ENCODE data around the gene FCHSD2.

FCHSD2 gene

DNA sequence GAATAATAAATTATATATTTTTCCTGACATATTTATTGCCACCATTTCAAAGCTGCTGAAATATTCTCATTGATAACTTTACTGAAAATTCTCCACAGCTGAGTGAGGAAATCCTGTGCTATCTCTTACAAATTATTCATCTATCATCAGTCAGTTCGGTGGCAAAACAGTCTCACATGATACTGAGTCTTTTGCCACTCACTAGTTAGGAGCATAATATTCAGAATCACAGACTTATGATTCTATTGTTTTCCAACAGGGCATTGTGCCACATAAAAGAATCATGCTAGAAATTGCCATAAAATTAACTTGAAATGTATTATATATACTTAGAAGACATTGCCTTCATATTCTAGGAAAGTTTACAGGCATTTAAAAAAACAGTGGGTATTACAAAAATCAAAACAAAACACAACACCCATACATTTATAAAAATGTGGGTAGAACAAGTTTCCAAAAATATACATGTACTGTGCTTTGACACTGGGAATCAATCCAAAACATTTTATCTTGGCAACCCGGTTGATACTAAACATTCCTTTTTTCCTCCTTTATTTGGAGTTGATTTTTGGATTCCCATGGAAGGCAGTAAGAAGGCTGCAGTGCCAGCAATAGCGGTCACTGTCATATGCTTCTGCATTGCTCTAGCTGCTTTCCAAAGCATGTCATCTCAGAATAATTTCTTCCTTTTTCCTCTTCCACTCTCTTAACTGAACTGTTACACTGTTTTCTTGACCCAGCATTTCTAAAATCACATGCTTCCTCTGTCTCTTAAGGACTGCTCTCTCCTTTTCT lies 285.4 kb downstream of the FCHSD2 start:
- Histone ChIP-seq H3K4me3 (ENCODE audit: low read depth, low read length) (no peak overlapping the region), H3K9ac (no peak overlapping the region), H3K4me1 (no peaks in the 10 kb centered on the region), H2AFZ (no peak overlapping the region), H3K36me3 (ENCODE audit: control insufficient read depth, insufficient read depth, low read length) (no peaks in the 10 kb centered on the region), H3K27me3 (ENCODE audit: control insufficient read depth, insufficient read depth, low read length) (no peaks in the 10 kb centered on the region), H3K79me2 (no peaks in the 10 kb centered on the region), H3K9me3 (ENCODE audit: control insufficient read depth, low read length) (no peaks in the 10 kb centered on the region), H3K27ac (no peak overlapping the region), H3K4me2 (ENCODE audit: low read length) (no peak overlapping the region)
- no peak for TF ChIP-seq CTCF (IDR thresholded peaks at IDR 0.05)

DNA sequence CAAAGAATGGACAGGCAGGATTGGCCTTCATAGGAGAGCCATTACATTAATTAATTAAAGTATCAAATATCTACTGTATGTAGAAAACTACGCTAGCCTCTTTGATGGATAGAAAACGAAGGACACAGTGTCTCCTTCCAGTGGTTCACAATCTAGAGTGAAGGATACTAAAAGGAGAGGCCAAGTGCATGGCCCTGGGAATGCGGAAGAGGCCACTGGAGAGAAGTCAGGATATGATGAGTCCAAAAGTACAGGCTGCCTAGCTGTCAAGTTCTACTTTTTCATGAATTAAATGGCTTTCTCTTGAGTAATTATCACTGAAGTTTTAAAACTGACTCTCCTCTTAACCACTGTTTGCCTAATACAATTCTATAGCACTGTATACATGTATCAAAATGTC lies 286.1 kb downstream of the FCHSD2 start:
- no peaks in the 10 kb centered on the region for H3K4me1 ChIP-seq
- H3K4me3 ChIP-seq (ENCODE audit: low read depth, low read length): no peak overlapping the region
- TF ChIP-seq CTCF (IDR thresholded peaks at IDR 0.05): no peak
- H3K9ac ChIP-seq: no peak overlapping the region
- no peaks in the 10 kb centered on the region for H3K9me3 ChIP-seq (ENCODE audit: control insufficient read depth, low read length)
- H3K27ac ChIP-seq: no peak overlapping the region
- no peaks in the 10 kb centered on the region for H3K36me3 ChIP-seq (ENCODE audit: control insufficient read depth, insufficient read depth, low read length)
- no peaks in the 10 kb centered on the region for H3K79me2 ChIP-seq
- H3K4me2 ChIP-seq (ENCODE audit: low read length): no peak overlapping the region
- H3K27me3 ChIP-seq (ENCODE audit: control insufficient read depth, insufficient read depth, low read length): no peaks in the 10 kb centered on the region
- no peak overlapping the region for H2AFZ ChIP-seq

- no peaks in the 10 kb centered on the region for H3K4me1 ChIP-seq
- no peak overlapping the region for H3K9ac ChIP-seq
- H2AFZ ChIP-seq: no peak overlapping the region
- H3K27me3 ChIP-seq (ENCODE audit: control insufficient read depth, insufficient read depth, low read length): no peaks in the 10 kb centered on the region
- no peaks in the 10 kb centered on the region for H3K79me2 ChIP-seq
- H3K27ac ChIP-seq: no peak overlapping the region
- no peaks in the 10 kb centered on the region for H3K9me3 ChIP-seq (ENCODE audit: control insufficient read depth, low read length)
- no peaks in the 10 kb centered on the region for H3K36me3 ChIP-seq (ENCODE audit: control insufficient read depth, insufficient read depth, low read length)
- H3K4me3 ChIP-seq (ENCODE audit: low read depth, low read length): no peak overlapping the region
- TF ChIP-seq CTCF (IDR thresholded peaks at IDR 0.05): no peak
- H3K4me2 ChIP-seq (ENCODE audit: low read length): no peak overlapping the region
Measured at GRCh38 chr11:72851726-72852125, 290.4 kb downstream of the FCHSD2 start.

GRCh38 chr11:72850832-72851231 lies 291.3 kb downstream of the FCHSD2 start:
- no peaks in the 10 kb centered on the region for H3K9me3 ChIP-seq (ENCODE audit: control insufficient read depth, low read length)
- H3K27ac ChIP-seq: no peak overlapping the region
- H3K4me2 ChIP-seq (ENCODE audit: low read length): no peak overlapping the region
- H3K27me3 ChIP-seq (ENCODE audit: control insufficient read depth, insufficient read depth, low read length): no peaks in the 10 kb centered on the region
- H3K9ac ChIP-seq: no peak overlapping the region
- no peak for TF ChIP-seq CTCF (IDR thresholded peaks at IDR 0.05)
- no peaks in the 10 kb centered on the region for H3K36me3 ChIP-seq (ENCODE audit: control insufficient read depth, insufficient read depth, low read length)
- no peaks in the 10 kb centered on the region for H3K4me1 ChIP-seq
- H3K79me2 ChIP-seq: no peaks in the 10 kb centered on the region
- no peak overlapping the region for H3K4me3 ChIP-seq (ENCODE audit: low read depth, low read length)
- H2AFZ ChIP-seq: no peak overlapping the region
